Nucleus accumbens (tissue), 56 donors: ENCODE data around the gene PPP1R1B.
A peak's percentile ranks its signal among the peaks of the same experiment; 100 is the strongest.

ENCODE experiments used
- DNase-seq, 56 donors: peaks; one replicate each; lab custom pipeline; 2025; lab: John Stamatoyannopoulos, UW

The PPP1R1B gene

DNA sequence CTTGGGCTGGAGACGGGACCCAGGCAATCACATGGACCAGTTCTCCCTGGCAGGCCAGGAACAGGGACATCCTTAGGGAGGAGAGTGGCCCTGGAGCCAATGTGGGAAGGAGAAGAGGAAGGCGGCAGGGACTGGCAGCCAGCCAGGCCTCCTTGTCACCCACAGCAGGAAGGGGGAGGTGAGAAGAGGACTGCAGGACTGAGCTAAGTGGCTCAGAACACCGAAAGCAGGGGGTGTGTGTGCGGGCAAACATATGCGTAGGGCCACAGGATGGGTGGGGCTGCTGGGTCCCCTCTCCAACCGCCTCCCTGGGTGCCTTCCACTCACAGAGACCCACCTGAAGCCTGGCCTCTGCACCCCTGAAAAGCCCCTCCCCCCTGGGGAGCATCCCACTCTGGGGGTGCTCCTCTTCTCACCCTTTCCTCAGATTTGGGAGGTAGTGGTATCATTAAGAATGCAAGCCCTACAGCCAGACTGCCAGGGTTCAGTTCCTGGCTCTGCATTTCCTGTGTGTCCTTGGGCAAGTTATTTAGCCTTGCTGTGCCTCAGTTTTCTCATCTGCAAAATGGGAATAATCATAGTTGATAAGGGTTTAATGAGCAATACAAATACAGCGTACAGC is 49.6 kb downstream of the PPP1R1B start:
- peak in 9 of 56 donors; percentile 14 to 52 (median 30) for DNase-seq

DNA sequence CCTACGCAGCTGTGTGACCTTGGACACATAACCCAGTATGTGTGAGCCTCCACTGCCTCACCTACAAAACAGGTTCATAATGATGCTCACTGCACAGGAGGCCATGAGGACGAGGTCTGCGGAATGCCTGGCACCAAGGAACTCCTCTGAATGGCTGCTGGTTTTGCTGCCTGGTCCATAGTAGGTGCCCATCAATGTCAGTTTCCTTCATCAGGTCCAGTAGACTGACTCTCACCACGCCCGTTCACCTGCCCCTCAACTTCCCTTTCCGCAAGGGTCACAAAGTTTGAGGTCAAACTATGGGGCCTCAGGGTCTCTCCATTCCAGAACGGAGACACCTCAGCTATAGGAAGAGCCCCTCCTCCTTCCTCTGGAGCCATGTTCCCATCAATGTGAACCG is 50.3 kb downstream of the PPP1R1B start:
- DNase-seq: no peak

DNA sequence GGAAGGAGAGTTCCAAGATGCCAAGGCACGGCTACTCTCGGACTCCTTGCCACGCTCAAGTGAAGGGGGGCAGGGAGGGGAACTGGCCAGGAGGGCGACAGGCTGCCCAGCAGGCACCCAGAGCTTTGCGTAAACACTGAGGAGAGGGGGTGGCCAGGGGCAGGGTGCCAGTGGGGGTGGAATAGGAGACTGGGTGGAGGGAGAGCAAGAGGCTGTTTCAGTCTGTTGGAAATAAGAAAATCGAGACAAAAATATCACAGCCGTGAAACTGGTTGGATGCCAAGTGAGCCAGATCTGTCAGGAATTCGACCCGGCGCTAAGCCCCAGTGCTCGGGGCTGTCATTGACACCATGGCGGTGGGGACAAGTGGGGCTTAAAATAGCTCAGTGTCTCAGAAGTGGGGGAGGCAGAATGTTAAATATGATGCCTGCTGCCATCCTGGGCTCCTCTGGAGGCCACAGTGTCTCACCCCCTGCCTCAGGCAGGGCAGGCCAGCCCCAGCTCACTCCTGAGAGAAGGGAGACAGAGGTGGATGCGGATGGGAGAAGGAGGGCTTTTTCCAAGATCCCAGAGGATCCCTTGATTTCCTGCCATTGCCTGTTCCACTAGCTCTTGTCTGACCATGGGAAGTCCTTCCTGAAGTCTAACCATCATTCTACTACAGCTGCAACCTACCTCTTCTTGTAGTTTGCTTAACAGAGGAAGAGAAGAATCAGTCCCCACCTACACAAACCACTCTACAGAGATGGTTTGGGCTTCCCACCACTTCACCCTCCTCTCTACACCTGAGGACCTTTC is 51.0 kb downstream of the PPP1R1B start:
- peak in 17 of 56 donors; percentile 17 to 76 (median 40) for DNase-seq

DNA sequence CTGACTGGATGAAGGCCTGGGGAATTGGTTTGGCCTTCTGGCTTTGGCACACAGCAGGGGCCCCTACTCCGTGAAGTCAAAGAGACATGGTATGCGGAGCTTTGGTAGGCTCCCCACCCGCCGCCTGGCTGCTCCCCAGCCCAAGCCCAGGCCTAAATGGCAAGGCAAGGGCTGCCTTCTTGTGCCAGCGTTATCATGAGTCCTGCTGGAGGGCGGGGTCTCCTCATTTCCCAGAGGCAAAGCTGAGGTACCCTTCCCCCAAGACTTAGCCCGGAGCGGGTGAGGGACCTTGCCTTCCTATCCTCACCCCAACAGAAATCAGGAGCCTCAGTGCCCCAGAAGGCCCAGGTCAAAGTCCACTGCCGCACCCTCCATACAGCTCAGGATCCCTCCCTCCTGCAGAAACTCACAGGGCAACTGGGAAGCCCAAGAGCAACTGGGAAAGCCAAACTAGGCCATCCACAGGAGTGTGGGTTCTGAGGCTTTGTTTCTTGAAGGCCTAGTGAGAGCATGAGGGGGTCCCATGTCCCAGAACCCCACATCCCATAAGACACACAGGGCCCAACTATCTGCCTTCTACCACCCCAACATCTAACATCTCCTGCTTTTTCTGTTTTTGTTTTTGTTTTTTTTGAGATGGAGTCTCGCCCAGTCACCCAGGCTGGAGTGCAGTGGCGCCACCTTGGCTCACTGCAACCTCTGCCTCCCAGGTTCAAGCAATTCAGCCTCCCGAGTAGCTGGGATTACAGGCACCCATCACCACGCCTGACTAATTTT is 51.8 kb downstream of the PPP1R1B start:
- no peak for DNase-seq

DNA sequence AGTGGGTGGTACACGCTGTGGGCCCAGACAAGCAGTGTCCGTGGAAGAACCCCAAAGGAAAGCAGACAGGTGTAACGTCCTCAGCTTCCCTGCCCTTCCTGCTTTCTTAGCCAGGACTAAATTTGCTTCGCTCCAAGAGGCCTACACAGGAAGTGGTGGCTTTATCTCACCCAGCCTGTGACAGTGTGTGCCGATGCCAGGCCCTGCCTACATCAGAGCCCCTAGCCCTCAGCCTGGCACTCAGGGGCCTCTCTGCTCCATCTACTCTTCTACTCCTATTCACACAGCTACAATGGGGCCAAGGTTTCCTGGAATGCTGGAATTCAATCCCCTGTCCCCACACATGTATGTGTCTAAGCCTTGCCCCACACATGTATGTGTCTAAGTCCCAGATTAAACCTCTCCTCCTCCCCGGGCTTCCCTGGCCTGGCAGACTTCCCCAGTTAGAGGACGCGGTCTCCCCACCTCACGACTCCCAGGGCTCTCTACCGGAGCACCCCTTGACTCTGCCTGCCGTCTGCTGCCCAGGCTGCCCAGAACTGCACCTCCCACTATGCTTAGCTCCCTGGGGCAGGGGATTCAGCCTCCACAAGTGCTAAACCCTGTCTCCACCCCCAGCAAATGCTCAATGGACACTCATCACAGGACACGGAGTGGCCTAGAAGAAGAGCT is 52.9 kb downstream of the PPP1R1B start:
- DNase-seq: no peak

DNA sequence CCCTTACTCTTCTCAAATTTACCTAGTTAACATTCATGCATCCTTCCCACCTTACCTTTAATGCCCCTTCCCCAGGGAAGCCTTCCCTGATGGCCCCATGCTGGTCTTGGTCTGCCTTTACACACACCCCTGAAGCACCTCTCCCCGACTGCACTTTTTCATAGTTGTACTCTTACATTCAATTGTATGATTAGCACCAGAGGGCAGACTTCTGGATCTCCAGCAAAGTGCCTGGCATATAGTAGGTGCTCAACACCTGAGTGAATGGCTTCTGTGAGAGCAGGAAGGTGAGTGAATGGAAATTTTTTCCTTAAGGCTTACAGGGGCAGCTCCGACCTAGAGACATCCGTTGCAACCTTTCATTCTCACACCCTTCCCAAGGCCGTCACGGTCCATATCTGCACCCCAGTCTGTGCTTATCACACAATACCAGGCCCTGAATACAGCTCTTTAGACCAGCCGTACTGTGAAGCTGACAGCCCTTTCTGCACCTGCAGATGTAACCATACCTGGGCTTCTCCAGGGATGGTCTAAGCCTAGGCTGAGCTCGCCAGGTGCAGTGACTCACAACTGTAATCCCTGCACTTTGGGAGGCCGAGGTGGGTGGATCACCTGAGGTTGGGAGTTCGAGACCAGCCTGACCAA is 56.7 kb downstream of the PPP1R1B start:
- DNase-seq: no peak

DNA sequence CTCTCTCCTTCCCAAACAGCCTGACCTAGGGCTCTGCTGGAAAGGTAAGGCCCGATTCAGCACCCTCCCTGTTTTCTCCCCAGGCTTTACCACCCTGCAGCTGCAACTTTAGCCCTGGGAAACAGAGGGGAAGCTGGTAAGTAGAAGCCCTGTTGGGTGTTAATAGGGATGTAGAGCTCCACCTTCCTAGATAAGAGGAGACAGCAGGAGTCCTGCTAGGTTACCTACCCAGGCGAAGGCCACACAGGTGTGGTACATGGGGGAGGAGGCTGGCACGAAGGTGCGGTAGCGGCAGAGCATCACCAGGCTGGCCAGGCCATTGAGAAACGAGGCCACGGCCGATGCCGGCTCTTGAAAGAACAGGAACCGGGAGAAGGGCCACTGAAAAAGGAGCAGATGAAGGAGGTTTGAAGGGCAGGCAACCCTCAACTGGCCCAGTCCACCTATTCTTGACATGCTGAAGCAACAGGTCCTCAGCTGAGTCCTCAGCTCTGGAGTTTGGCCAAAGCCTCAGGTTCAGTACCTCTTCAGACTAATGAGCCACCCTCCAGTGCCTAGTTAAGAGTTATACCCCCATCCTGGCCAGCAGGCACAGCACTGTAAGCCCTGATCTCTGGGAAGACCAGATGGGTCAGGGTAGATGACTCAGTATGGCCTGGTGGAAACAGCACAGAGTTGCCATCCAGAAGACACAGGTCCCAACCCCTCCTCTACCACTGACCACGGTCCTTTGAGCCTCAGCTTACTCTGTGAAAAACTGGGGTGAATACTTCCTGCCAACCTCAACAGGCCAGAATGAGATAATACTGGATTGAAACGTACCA is 57.8 kb downstream of the PPP1R1B start:
- no peak for DNase-seq
